Stimulated activated CD4-positive, alpha-beta T cell treated with anti-CD3 and anti-CD28 coated beads, Interleukin-1b, Interleukin-23, amount 100 ng/mL, for 1 hour (primary cell): Measurements from ENCODE around the gene SURF1.
"Not testable (repeated sequence)": the region's sequence is repeated elsewhere in the genome, so short reads cannot be mapped to it uniquely, and the experiment has no call there.

Experiments used
- DNase-seq, 2 donors: peaks; one replicate each; pipeline ENCODE4 v3.0.0-alpha.2; 2020; ENCODE audit warnings: low read depth in 2 of 2

Gene SURF1

DNA sequence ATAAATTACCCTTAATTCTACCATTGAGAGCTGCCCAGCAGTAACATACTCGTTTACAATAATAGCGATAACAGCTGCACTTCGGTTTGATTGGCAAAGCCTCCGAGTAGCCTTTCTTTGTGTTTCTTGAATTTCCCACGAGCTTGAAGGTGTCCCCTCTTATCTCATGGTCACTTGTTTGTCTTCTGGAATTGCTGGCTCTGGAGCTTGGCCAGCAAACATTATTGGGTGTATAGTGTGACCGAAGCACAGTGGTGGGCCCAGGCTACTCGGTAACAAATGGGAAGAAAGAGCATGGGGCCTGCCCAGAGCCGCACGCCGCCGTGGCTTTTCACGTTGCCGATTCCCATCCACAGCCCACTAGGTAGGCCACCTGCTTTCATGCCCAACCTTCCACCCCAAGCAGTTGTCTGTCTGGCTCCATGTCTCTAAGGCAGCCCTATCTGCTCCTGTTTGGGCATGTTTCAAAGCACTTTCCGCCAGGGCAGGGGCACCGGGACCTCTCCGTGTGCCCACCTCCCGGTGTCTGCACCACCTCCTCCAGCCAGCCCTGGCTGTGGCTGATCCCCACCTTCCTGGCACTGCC lies 28.5 kb upstream of the SURF1 start:
- DNase-seq: no peak

DNA sequence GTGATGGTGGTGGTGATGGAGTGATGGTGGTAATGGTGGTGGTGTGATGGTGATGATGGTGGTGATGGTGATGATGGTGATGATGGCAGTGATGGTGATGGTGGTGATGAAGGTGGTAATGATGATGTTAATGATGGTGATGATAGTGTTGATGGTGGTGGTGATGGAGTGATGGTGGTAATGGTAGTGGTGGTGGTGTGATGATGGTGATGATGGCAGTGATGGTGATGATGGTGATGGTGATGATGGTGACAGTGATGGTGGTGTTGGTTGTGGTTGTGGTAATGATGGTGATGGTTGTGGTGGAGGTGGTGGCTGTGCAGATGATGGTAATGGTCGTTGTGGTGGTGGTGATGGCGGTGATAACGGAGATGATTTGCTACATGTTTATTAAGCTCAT lies 27.2 kb upstream of the SURF1 start:
- no peak for DNase-seq

DNA sequence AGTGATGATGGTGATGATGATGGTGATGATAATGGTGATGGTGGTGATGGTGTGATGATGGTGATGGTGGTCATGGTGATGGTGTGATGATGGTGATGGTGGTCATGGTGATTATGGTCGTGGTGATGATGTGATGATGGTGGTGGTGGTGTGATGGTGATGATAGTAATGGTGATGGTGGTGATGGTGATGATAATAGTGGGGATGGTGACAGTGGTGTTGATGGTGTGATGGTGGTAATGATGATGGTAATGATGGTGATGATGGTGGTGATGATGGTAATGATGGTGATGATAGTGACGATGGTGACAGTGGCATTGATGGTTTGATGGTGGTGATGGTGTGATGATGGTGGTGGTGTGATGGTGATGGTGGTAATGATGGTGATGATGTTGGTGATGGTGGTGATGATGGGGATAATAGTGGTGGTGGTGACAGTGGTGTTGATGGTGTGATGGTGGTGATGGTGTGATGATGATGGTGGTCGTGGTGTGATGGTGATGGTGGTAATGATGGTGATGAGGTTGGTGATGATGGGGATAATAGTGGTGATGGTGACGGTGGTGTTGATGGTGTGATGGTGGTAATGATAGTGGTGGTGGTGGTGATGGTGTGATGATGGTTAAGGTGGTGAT lies 26.3 kb upstream of the SURF1 start:
- DNase-seq: no peak

DNA sequence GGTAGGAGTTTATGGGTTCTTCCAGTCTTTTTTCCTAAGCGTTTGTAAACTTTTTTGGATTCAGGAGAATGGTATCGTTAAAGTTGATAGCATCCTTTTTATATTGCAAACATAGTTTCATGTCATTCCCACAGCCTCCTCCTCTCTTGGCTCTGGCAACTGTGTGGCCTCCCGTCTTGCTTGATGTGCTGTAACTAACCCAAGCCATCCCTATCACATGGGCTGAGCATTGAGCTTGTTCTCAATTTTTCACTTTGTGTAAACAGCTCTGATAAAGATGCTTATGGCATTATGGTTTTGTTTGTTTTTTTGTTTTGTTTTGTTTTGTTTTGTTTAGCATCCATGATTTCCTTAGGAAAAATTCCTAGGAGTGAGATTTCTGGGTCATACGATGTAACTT lies 24.4 kb upstream of the SURF1 start:
- no peak for DNase-seq

DNA sequence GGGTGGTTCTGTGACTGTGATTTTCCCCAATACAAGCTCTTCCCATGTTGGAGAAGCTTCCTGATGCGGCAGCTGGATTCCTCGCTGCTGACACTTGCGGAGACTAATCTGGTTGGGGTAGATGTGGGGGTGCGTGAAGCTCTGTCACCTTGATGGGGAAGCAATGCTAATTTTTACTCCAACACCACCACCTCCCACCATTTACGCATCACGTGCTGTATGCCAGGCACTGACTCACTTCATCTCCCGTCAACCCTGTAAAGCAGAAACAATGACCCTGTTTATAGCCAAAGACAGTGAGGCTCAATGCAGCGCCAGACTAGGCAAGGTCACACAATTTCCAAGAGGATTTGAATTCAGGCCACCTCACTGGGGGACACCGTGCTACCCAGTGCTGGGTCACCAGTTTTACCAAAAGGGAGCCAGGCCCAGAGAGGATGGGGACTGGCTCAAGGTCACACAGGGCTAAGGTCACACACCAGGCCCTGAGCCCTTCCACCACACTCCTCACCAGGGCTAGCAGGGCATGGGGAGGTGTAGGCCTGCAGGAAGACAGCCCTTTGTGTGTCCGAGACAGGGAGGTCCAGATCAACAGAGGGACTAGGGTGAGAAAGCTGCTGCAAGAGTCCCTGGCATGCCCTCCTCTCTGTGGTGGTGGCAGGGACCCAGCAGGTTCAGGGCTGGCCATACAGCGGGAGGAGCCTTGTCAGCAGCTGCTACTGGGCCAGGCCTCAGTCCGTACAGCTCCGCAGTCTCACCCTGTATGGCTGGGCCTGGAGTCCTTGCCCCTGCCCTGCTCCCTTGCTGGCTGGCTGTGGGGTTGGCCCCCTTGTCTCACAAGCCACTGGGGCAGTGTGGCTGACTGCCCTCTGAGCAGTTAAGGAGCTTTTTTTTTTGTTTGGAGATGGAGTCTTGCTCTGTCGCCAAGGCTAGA lies 23.1 kb upstream of the SURF1 start:
- DNase-seq: no peak

DNA sequence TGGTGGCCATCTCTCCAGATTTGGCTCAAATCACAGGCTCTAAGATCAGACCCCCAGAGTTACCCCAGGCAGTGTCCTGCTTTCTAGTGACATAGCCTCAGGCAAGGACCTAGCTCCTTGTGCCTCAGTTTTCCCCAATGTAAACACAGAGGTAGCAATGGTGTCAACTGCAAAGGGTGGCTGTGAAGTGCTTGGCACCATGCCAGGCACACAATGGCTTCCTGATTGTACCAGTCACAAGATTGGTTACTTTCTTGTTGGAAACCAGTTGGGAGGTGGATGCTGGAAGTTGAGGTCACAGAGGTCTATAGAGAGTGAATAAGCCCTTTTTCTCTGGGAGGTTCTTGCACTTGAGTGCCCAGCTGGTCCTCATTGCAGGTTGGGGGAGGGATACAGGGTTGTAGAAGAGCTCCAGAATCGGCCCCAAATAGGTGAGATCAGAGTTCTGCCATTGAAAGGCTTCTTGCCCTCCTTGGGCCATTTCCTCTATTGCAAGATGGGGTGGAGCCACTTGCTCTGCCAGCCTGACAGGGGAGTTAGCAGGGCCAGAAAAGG lies 22.2 kb upstream of the SURF1 start:
- DNase-seq: no peak

DNA sequence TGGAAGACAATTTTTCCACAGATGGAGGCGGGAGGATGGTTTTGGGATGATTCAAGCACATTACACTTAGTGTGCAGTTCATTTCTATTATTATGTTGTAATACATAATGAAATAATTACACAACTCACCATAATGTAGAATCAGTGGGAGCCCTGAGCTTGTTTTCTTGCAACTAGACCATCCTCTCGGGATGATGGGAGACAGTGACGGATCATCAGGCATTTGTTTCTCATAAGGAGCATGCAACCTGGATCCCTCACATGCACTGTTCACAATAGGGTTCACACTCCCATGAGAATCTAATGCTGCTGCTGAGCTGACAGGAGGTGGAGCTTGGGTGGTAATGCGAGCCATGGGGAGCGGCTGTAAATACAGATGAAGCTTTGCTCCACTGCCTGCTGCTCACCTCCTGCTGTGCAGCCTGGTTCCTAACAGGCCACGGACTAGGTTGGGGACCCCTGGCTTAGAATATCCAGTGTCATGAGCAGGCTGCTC lies 21.5 kb upstream of the SURF1 start:
- DNase-seq: no peak

DNA sequence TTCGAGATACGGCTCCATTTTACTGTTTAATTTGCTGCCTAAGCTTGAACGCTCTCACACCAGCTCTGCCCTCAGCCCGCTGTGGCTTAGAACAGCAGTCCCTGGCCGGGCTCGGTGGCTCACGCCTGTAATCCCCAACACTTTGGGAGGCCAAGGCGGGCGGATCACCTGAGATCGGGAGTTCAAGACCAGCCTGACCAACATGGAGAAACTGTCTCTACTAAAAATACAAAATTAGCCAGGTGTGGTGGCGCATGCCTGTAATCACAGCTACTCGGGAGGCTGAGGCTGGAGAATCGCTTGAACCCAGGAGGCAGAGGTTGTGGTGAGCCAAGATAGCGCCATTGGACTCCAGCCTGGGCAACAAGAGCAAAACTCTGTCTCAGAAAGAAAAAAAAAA lies 21.0 kb upstream of the SURF1 start:
- not testable (repeated sequence) for DNase-seq

DNA sequence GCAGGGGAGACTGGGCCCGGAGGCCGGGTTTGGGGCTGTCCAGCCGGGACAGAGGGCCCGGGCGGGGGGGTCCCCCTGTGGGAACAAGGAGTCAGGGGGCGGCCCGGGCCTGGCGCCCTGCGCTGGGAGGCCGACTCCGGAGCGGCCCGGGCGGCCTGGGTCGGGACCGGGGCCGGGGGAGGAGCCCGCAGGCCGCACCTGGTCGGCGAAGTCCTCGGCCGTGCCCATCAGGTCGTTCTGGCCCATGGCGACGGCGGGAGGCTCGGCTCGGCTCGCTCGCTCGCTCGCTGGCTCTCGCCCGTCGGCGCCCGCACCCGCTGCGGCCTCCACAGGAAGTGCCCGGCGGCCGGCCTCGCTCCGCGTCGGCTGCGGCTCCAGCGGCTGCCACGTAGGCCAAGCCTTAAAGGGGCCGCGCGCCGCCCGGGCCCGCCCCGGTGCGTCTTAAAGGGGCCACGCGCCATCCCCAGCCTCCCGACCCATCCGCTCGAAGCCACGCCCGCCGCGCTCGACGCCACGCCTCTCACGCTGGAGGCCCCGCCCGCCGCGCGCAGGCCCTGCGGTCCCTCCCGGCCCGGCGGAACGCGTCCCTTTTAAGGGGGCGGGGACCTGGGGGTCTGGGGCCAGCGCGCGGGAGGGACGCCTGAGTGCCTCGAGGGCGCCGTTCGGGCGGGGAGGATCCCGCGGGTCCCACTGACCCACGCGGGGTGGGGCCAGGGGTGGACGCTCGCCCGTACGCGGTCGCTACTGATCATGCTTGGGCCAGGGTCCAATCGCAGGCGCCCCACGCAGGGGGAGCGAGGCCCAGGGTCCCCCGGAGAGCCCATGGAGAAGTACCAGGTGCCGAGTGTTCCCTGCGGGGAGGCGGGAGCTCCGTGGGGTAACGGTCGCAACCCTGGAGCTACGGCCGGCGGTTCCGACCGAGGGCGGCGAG lies 19.7 kb upstream of the SURF1 start, which contains the start of the genes STKLD1 and SURF4:
STKLD1 (plus strand) TSS at position 643 of the 931 bp plus-strand sequence; CDS start at position 751, 108 bp downstream.
SURF4 (minus strand) TSS at position 337 of the 931 bp plus-strand sequence; CDS start at position 246, 91 bp downstream.
- DNase-seq: peak; percentile 85 to 95

DNA sequence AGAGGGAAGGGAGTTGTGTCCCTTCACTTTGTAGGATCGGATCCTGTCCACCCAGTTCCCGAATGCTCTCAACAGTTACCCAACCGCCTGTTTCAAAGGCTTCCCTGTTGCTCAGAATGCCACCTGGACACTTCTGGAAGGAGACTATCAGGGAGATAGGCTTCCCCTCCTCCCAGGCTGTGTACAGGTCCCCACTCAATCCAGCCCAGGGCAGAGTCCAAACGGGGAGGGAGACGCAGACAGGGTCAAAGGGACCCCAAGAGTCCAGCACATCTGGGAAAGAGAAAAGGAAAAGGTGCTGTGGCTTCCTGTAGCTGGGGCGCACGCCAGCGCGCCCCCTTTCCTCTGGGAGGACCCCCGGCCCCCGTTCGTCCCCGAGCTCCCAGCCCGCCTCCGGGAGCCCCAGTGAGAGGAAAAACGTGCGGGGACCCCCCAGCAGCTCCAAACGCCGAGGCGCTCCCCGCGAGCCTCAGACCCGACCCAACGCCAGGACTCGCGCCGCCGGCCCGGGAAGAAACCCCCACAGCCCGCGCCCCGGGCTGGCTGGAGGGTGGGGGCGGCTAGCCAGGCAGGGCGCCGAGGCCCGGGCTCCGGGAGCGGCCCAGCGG lies 18.9 kb upstream of the SURF1 start:
- no peak for DNase-seq

DNA sequence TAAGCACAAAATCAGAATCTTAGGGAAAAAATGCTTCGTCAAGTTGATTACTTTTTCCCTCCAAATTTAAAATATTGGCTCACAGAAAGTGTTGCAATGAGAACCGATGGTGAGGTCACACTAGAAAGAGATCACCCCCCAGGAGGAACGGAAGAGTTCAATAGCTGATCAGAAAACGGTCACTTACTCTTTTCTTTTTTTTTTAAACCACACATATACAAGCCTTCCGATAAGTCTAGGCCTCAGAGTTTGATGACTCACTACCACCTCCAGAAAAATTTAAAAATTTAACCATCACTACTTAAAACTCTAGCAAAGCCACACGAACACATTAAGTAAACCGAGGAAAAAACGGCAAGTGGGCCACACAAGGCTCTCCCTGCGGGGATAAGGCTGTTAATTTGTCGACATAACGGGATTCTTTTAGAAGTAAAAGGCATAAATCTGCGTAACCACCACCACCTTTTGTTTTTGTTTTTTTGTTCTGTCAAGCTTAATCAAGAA lies 18.4 kb upstream of the SURF1 start:
- no peak for DNase-seq

DNA sequence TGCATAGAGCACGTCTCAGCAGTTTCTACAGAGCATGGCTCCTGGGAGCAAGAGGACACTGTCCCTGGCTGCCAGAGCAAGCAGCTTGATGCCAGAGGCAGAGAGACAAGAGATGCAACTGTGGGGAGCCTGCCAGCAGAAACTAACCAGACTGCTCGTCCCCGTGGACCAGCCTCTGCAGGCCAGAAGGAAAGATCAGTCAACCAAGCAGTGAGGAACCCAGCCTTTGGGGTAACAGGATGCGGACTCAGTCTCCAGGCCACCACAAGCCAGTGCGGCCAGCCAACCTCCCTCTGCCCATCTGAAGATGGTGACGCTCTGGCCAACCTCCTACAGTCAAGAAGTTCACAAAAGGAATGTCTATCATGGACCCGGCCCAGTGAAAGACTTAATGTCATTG lies 15.9 kb upstream of the SURF1 start:
- DNase-seq: no peak

DNA sequence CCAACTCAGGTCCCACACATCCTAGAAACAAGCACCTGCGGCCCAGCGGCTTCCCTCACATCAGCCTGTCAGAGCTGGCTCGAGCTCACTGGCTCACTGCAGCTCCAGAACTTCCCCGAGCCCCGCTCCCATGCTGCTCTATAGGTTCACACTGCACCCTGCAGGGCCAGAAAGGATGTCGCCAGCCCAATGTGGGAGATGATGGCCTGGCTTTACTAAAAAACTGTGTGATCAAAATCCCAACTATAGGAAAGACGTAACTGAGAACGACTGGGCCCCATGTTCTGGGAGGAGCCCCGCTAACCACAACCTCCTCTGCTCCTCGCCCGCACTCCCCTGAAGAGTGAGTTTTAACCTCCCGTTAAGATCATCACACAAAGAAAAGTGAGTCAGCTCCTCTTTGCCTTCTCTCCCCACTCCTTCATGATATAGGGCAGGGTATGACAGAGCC lies 15.0 kb upstream of the SURF1 start:
- DNase-seq: peak in 1 of 2 donors; percentile 44

DNA sequence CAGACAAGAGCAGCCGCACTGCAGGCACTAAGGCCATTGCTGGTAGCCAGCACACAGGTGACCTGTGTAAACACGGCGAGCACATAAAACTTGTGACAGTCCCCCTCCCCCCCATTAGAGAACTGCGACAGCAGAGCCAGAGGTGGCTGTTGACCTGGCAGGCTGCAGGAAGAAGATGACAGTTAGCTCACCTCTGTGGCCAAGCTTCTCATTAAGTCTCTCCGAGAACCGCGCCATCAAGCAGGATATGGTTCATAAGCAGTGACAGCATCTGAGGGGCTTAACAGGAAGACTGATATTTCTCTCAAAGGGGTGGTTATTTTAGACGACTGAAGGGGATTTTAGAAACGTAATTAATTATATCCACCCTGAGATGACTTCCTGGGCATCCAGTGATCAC lies 14.4 kb upstream of the SURF1 start:
- no peak for DNase-seq

DNA sequence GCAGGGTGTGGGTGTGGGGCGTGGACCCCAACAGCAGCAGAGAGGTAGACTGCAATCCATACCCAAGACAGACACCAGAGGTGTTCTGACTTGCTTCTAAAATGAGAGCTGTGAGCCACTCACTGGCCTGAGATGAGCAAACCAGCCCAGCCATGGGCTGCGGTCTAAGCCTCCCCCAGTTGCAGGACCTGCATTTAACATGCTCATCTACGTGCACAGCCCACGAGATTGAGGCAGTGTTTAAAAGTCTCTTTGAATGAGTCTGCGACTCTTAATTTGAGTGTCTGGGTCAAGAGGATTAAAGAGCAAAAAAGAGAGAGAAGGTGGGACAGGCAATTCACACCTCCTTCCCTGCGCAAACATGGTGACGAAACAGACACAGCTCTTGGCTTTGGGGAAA lies 13.6 kb upstream of the SURF1 start:
- DNase-seq: no peak

DNA sequence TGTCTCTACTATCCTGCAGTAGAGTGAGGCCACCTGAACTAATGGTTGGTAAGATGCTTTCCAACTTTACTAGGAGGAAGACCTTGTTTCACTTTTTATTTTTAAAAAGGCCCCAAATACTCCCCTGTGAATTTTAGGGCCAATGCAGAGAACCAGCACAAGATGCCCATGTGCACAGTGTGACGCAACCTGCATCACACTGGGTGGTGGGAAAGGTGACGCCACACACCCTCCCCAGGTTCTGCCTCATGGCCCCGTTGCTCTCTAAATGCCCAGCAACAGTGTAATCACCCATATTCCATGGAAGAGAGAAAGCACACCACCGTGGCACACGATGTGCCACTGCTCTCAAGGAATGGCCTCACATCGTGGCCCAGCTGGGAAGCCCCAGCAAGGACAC lies 13.1 kb upstream of the SURF1 start:
- no peak for DNase-seq

DNA sequence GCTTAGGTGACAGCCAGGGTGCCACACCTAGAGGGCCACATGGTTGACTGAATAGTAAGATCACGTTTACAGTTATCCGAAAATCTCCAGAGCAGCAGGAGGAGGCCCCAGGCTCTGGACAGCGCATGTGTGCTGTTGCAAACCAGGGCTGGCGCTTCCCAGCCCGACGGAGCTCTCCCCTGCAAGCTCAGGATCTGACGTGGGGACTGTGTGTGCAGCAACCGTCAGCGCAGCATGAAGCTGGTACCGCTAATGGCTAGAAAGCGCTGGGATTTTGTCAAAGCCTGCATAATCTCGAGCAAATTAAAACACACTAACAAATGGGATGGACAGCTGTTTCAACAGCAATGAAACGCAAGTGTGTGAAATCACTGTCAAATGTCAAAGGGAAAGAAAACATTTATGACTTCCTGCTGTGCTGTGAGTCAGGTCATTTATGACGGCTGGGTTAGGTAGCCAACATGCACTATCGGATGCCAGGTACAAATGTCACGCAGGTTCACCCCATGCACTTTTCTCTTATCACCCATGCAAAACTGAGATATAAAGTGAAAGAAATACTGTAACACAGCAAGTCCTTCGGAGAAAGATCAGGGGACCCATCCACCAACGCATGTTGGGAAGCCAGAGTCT lies 12.1 kb upstream of the SURF1 start:
- DNase-seq: no peak

DNA sequence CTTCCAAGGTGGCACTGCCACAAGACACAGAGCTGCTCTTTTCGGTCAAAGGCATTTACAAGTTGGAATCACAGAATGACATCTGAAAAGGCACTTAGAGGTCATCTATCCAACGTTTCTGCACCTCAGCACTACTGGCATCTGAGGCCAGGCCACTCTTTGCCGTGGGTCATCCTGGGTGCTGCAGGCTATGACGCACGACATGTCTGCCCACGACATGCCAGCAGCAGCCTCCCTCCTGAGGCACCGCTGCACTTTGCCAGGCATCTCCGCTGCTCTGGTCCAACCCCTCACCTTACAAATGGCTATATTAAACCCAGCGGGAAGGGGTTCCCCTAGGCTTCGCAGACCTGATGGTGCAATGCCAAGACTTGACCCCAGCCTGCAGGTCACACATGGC lies 11.5 kb upstream of the SURF1 start:
- no peak for DNase-seq

DNA sequence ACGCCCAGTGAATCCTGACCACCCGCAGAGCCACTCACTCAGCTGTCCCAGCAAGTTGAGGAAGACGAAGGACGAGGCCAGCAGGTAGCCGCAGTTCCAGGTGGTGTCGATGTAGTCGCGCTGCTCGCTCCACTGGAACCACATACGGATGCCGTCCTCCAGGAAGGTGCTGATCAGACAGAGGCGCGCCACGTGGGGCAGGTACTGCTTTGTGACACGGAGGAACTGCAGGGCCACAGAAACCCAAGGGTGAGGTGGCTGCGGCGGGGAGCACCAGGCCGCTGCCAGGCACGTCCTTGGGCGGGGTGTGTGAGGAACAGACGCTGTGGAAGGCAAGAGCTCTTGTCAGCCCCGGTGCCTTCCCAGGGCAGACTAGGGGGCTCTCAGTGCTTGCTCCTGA lies 10.9 kb upstream of the SURF1 start:
- no peak for DNase-seq

DNA sequence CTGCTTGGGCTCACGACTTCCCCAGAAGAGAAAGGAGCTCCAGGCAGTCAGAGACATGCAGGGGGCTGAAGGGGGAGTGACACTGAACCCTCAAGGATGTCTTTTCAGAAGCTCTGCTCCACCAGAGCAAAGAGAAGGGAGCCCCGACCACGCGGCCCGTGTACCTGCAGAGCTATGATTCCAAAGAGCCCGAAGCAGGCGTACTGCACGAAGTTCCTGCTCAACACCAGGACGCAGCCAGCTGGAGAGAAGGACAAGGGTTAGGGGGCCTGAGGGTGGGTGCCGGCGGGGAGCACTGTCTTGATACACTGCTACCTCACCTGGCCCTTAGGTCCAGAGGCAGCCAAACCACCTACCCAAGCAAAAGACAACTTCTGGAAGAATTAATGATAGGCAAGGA lies 10.1 kb upstream of the SURF1 start:
- DNase-seq: no peak
